Esophagus muscularis mucosa (tissue), 4 donors: ENCODE data around the gene CLEC9A.

ENCODE experiments used
- EP300 ChIP-seq: sonication (generic); formaldehyde crosslinking; IDR thresholded peaks from one replicate; pipeline ENCODE4 v1.6.1; 2017; ENCODE audit warnings: antibody characterized with exemption
- POLR2A ChIP-seq: fragments of 450-650 bp; IDR thresholded peaks from one replicate; pipeline ENCODE4 v1.6.1; 2017; ENCODE audit warnings: antibody characterized with exemption, moderate library complexity, mild to moderate bottlenecking, low read depth
- POLR2AphosphoS5 ChIP-seq, 2 donors: sonication (generic); formaldehyde crosslinking; IDR thresholded peaks; one replicate each; pipeline ENCODE4 v1.6.1; 2017; ENCODE audit warnings: antibody characterized with exemption in 2 of 2
- TF ChIP-seq, protein P1 (sequence below), 3 experiments: fragments of 200-600 bp in 2 of 3; fragments of 450-650 bp in 1 of 3; sonication (generic) in 2 of 3; IDR thresholded peaks; one replicate each; pipeline ENCODE4 v1.5.1; 2017 to 2019; ENCODE audit warnings: antibody characterized with exemption in 3 of 3, mild to moderate bottlenecking in 2 of 3, moderate library complexity in 1 of 3

DNA sequence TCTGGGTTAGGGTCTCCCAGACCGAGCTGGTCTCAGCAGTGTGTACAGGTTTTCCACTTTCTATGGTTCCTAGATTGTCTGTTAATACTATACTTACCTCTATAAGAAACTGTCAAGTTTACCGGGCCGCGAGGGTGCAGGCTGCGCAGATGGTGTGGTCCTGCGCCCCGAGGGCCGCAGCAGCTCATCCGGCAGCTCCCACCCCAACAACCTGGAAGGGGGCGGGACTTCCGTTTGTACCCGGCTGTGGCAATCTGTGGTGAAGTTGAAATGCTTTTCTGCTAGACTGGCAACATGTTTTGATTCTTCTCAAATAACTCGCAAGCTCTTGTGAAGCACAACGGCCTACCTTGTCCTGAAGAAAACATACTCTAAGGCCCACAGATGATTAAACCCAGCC is at the start of gene CLEC9A:
- TF ChIP-seq POLR2AphosphoS5 (IDR thresholded peaks at IDR 0.05), result no peak
- TF ChIP-seq, protein P1, sequence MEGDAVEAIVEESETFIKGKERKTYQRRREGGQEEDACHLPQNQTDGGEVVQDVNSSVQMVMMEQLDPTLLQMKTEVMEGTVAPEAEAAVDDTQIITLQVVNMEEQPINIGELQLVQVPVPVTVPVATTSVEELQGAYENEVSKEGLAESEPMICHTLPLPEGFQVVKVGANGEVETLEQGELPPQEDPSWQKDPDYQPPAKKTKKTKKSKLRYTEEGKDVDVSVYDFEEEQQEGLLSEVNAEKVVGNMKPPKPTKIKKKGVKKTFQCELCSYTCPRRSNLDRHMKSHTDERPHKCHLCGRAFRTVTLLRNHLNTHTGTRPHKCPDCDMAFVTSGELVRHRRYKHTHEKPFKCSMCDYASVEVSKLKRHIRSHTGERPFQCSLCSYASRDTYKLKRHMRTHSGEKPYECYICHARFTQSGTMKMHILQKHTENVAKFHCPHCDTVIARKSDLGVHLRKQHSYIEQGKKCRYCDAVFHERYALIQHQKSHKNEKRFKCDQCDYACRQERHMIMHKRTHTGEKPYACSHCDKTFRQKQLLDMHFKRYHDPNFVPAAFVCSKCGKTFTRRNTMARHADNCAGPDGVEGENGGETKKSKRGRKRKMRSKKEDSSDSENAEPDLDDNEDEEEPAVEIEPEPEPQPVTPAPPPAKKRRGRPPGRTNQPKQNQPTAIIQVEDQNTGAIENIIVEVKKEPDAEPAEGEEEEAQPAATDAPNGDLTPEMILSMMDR (IDR thresholded peaks at IDR 0.05), result no peak
- TF ChIP-seq EP300, result no peak
- no peak for TF ChIP-seq POLR2A
